HEK293 (cell line): ENCODE data around the gene ERFE.

Experiments
- CTCF ChIA-PET: fragments of 350-600 bp; formaldehyde crosslinking; extraction: SDS; loops from one replicate; lab custom pipeline; 2021; ENCODE audit warnings: antibody characterized with exemption; lab: Yijun Ruan, JAX
- POLR2A ChIA-PET: fragments of 300-600 bp; formaldehyde crosslinking; extraction: SDS; loops from one replicate; lab custom pipeline; 2020; ENCODE audit warnings: antibody characterized with exemption, inconsistent platforms; lab: Yijun Ruan, JAX
- H3K27ac ChIP-seq: fragments of 200-500 bp; sonication (Bioruptor generic); 2 replicates; pipeline ENCODE4 v1.5.1; 2014; ENCODE audit warnings: low read depth, low read length, control low read depth, inconsistent platforms; ENCODE audit errors: extremely low read depth
- H3K36me3 ChIP-seq, 2 experiments: fragments of 200-500 bp in 1 of 2; sonication (Bioruptor generic) in 1 of 2; 1 replicate in 1 of 2; 2 replicates in 1 of 2; pipeline ENCODE4 v1.5.1; 2014 to 2017; ENCODE audit warnings: inconsistent platforms in 2 of 2, low read length in 2 of 2; ENCODE audit not compliant: control insufficient read depth in 2 of 2, insufficient read depth in 1 of 2
- H3K4me1 ChIP-seq: fragments of 200-500 bp; sonication (Bioruptor generic); 2 replicates; pipeline ENCODE4 v1.5.1; 2014; ENCODE audit warnings: mild to moderate bottlenecking, low read length, inconsistent platforms; ENCODE audit not compliant: control insufficient read depth, insufficient read depth
- H3K4me3 ChIP-seq: 2 replicates; pipeline ENCODE4 v1.5.1; 2011; ENCODE audit warnings: low read depth, mild to moderate bottlenecking, control low read depth, low read length, moderate library complexity
- H3K9me3 ChIP-seq: fragments of 200-500 bp; sonication (Bioruptor generic); 2 replicates; pipeline ENCODE4 v1.5.1; 2014; ENCODE audit warnings: low read depth, low read length, inconsistent platforms; ENCODE audit not compliant: control insufficient read depth, insufficient read depth
- KLF8 ChIP-seq: fragments of 450-650 bp; formaldehyde crosslinking; IDR thresholded peaks from 2 replicates; pipeline ENCODE4 v1.5.1; 2016; ENCODE audit warnings: missing biosample characterization, missing genetic modification characterization
- OVOL3 ChIP-seq: fragments of 450-650 bp; formaldehyde crosslinking; IDR thresholded peaks from 2 replicates; pipeline ENCODE4 v1.5.1; 2016; ENCODE audit warnings: missing biosample characterization, missing genetic modification characterization
- ZBTB10 ChIP-seq: fragments of 450-650 bp; formaldehyde crosslinking; IDR thresholded peaks from 2 replicates; pipeline ENCODE4 v1.5.1; 2016; ENCODE audit warnings: missing biosample characterization, missing genetic modification characterization
- ZBTB17 ChIP-seq: fragments of 450-650 bp; formaldehyde crosslinking; IDR thresholded peaks from 2 replicates; pipeline ENCODE4 v1.5.1; 2016; ENCODE audit warnings: missing biosample characterization, missing genetic modification characterization
- ZBTB6 ChIP-seq: fragments of 450-650 bp; formaldehyde crosslinking; IDR thresholded peaks from 2 replicates; pipeline ENCODE4 v1.5.1; 2017; ENCODE audit warnings: missing biosample characterization, missing genetic modification characterization
- ZBTB7A ChIP-seq: fragments of 450-650 bp; formaldehyde crosslinking; IDR thresholded peaks from 2 replicates; pipeline ENCODE4 v1.5.1; 2016; ENCODE audit warnings: low read depth, missing biosample characterization, missing genetic modification characterization
- ZNF214 ChIP-seq: fragments of 450-650 bp; formaldehyde crosslinking; IDR thresholded peaks from 2 replicates; pipeline ENCODE4 v1.5.1; 2017; ENCODE audit warnings: missing biosample characterization, mild to moderate bottlenecking, missing genetic modification characterization, borderline replicate concordance
- ZNF292 ChIP-seq: fragments of 450-650 bp; formaldehyde crosslinking; IDR thresholded peaks from 2 replicates; pipeline ENCODE4 v1.5.1; 2016; ENCODE audit warnings: low read depth, missing biosample characterization, missing genetic modification characterization, borderline replicate concordance
- ZNF341 ChIP-seq: fragments of 450-650 bp; formaldehyde crosslinking; IDR thresholded peaks from 2 replicates; pipeline ENCODE4; 2016; ENCODE audit warnings: low read depth, missing biosample characterization, missing genetic modification characterization
- ZNF350 ChIP-seq: fragments of 450-650 bp; formaldehyde crosslinking; IDR thresholded peaks from 2 replicates; pipeline ENCODE4 v1.5.0; 2017; ENCODE audit warnings: missing biosample characterization, mild to moderate bottlenecking, missing genetic modification characterization
- ZNF449 ChIP-seq: fragments of 450-650 bp; formaldehyde crosslinking; IDR thresholded peaks from 2 replicates; pipeline ENCODE4 v1.5.1; 2017; ENCODE audit warnings: missing biosample characterization, mild to moderate bottlenecking, missing genetic modification characterization, moderate library complexity
- ZNF48 ChIP-seq: fragments of 450-650 bp; formaldehyde crosslinking; IDR thresholded peaks from 2 replicates; pipeline ENCODE4 v1.5.1; 2016; ENCODE audit warnings: missing biosample characterization, missing genetic modification characterization
- ZNF513 ChIP-seq: fragments of 450-650 bp; IDR thresholded peaks from 2 replicates; pipeline ENCODE4 v1.5.1; 2018; ENCODE audit warnings: missing biosample characterization, missing genetic modification characterization
- ZNF530 ChIP-seq: fragments of 450-650 bp; formaldehyde crosslinking; IDR thresholded peaks from 2 replicates; pipeline ENCODE4 v1.5.1; 2016; ENCODE audit warnings: low read depth, missing biosample characterization, missing genetic modification characterization
- ZNF549 ChIP-seq: fragments of 450-650 bp; IDR thresholded peaks from 2 replicates; pipeline ENCODE4 v1.5.1; 2018; ENCODE audit warnings: missing biosample characterization, missing genetic modification characterization, mild to moderate bottlenecking, inconsistent platforms, moderate library complexity
- ZNF76 ChIP-seq: fragments of 450-650 bp; formaldehyde crosslinking; IDR thresholded peaks from 2 replicates; pipeline ENCODE4; 2016; ENCODE audit warnings: low read depth, missing biosample characterization, missing genetic modification characterization, borderline replicate concordance
- ZNF776 ChIP-seq: fragments of 450-650 bp; formaldehyde crosslinking; IDR thresholded peaks from 2 replicates; pipeline ENCODE4 v1.5.0; 2017; ENCODE audit warnings: missing biosample characterization, missing genetic modification characterization, borderline replicate concordance
- ZNF777 ChIP-seq: fragments of 450-650 bp; formaldehyde crosslinking; IDR thresholded peaks from 2 replicates; pipeline ENCODE4 v1.5.1; 2017; ENCODE audit warnings: missing biosample characterization, missing genetic modification characterization, borderline replicate concordance
- ZSCAN16 ChIP-seq: fragments of 450-650 bp; formaldehyde crosslinking; IDR thresholded peaks from 2 replicates; pipeline ENCODE4 v1.5.1; 2016; ENCODE audit warnings: missing biosample characterization, missing genetic modification characterization
- ZSCAN4 ChIP-seq: fragments of 450-650 bp; formaldehyde crosslinking; IDR thresholded peaks from 2 replicates; pipeline ENCODE4 v1.5.1; 2017; ENCODE audit warnings: missing biosample characterization, missing genetic modification characterization

Gene ERFE

GRCh38 chr2:238172439-238172838 lies 13.7 kb downstream of the ERFE start (continued):
- TF ChIP-seq ZSCAN4 (tag by site-specific recombination) (no peak), ZNF530 (tag by site-specific recombination) (no peak), OVOL3 (tag by site-specific recombination) (no peak), ZNF776 (tag by site-specific recombination) (no peak), ZNF48 (tag by site-specific recombination) (no peak), ZNF350 (tag by site-specific recombination) (no peak)
- TF ChIP-seq, all 188 proteins: peak for 0

- H3K27ac ChIP-seq: no peak overlapping the region
- 0 out of 2 replicates have a peak, but pooled peaks cover 8% of the 10 kb centered on the region for H3K4me1 ChIP-seq
- peaks cover 21 to 94% of the 10 kb centered on the region in 2 experiments for H3K36me3 ChIP-seq
- no peak for TF ChIP-seq ZNF549
- no peak for TF ChIP-seq ZBTB17 (tag by site-specific recombination)
- no peak for TF ChIP-seq ZBTB10
- no peak for TF ChIP-seq ZNF214 (tag by site-specific recombination)
- no peak for TF ChIP-seq ZNF341
- no peak for TF ChIP-seq ZNF292 (tag by site-specific recombination)
- no peak for TF ChIP-seq KLF8 (tag by site-specific recombination)
- no peak for TF ChIP-seq ZNF777 (tag by site-specific recombination)
- TF ChIP-seq ZNF513 (tag by site-specific recombination): no peak
- no peak for TF ChIP-seq ZNF449
- TF ChIP-seq ZBTB7A (tag by site-specific recombination): no peak
- no peak for TF ChIP-seq ZNF76 (tag by site-specific recombination)
- no peak for TF ChIP-seq ZSCAN16 (tag by site-specific recombination)
- TF ChIP-seq ZBTB6 (tag by site-specific recombination): no peak
- CTCF ChIA-PET: interaction anchor here (0.7 kb wide), 1 partner anchor 12 kb away, joined by 3 read pairs; no protein-coding TSS in a partner anchor
- H3K4me3 ChIP-seq: no peak overlapping the region
- POLR2A ChIA-PET: no interaction called here
- H3K9me3 ChIP-seq: no peaks in the 10 kb centered on the region
Observed at GRCh38 chr2:238173692-238174091, 14.9 kb downstream of the ERFE start.
